SK-N-SH treated with all-trans-retinoic acid at 6 μM for 48 hours (cell line): ENCODE measurements around the gene DGKI.

Experiments used
- BACH2 ChIP-seq: fragments of 250-450 bp; sonication (Bioruptor Pico); IDR thresholded peaks from 2 replicates; pipeline ENCODE4 v1.9.0; 2021; ENCODE audit warnings: mild to moderate bottlenecking, borderline replicate concordance
- RARB ChIP-seq: fragments of 250-450 bp; sonication (Bioruptor Pico); IDR thresholded peaks from 2 replicates; pipeline ENCODE4 v1.8.0; 2021; ENCODE audit warnings: mild to moderate bottlenecking, moderate library complexity
- ZFP3 ChIP-seq: fragments of 250-450 bp; sonication (Bioruptor Pico); IDR thresholded peaks from 2 replicates; pipeline ENCODE4 v1.5.0; 2020; ENCODE audit warnings: mild to moderate bottlenecking, moderate library complexity
- ZNF565 ChIP-seq: fragments of 450-650 bp; formaldehyde crosslinking; conservative IDR thresholded peaks from 2 replicates; pipeline ENCODE4 v1.5.0; 2020; ENCODE audit warnings: low read depth, mild to moderate bottlenecking, moderate library complexity

- TF ChIP-seq RARB (CRISPR knock-in tag), result no peak
- TF ChIP-seq BACH2 (CRISPR knock-in tag), result no peak
- TF ChIP-seq ZFP3 (CRISPR knock-in tag), result no peak
- TF ChIP-seq ZNF565 (CRISPR knock-in tag), result no peak
These were observed 29.0 kb upstream of the DGKI start for GRCh38 chr7:137875746-137876145.
